GM19035 (cell line): Measurements from ENCODE around the gene DLL3.

ENCODE experiments used
- ATAC-seq: cut with Tn5 transposase; IDR thresholded peaks from one replicate; pipeline ENCODE4 v1.9.1; 2021; ENCODE audit not compliant: unreplicated experiment

Gene DLL3

GRCh38 chr19:39481229-39481545 is 17.6 kb upstream of the DLL3 start:
- ATAC-seq, result no peak

- no peak for ATAC-seq
Measured at GRCh38 chr19:39481676-39482075, 17.1 kb upstream of the DLL3 start.

- no peak for ATAC-seq
Measured at GRCh38 chr19:39483141-39483540, 15.6 kb upstream of the DLL3 start.

DNA sequence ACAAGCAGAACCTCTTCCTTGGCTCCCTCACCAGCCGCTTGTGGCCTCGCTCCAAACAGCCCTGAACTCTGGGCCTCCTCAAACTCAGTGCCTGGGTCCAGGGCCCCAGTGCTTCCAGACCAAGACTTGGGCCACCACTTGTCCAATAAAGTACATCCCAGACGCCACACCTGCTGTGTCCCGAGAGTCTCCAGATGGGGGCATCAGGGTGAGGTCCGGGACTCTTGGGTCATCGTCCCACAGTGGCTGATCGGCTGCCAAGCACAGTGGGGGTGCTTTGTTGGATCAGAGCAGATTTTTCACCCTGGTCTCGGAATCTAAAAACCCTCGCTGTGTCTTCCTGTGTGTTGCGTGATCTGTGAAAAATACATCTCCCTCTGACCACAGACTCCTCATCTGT is 9.0 kb upstream of the DLL3 start:
- ATAC-seq, result no peak

GRCh38 chr19:39492225-39492624 is 6.5 kb upstream of the DLL3 start:
- no peak for ATAC-seq

DNA sequence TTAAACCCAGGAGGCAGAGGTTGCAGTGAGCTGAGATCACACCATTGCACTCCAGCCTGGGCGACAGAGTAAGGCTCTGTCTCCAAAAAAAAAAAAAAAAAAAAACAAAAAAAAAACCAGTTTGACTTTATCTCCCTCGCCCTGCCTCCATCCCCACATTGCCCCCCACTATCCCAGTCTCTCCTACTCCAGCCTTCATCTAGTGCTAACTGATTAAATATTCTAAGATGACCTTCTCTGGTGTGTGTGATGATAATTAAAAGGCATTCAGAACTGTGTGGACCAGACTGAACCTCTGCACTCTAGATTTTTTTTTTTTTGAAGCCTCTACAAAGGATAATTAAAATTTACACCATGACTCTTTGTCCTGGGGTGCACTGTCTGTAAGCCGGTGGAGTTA is 6.0 kb upstream of the DLL3 start:
- no peak for ATAC-seq

DNA sequence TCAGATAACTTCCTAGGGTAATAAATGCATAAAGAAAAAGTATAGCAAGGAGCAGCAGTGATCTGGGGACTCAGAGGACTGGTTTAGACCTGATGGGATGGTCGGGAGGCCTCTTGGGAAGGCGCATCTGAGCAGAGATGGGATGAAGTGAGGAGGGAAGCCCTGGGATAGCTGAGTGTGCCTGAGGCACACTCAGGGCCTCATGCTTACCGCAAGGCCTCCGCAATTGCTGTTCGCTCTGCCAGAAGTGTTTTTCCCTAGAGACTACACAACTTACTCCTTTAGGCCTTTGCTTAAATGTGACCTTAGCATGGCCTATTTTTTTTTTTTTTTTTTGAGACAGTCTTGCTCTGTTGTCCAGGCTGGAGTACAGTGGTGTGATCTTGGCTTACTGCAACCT is 4.1 kb upstream of the DLL3 start:
- ATAC-seq, result no peak

DNA sequence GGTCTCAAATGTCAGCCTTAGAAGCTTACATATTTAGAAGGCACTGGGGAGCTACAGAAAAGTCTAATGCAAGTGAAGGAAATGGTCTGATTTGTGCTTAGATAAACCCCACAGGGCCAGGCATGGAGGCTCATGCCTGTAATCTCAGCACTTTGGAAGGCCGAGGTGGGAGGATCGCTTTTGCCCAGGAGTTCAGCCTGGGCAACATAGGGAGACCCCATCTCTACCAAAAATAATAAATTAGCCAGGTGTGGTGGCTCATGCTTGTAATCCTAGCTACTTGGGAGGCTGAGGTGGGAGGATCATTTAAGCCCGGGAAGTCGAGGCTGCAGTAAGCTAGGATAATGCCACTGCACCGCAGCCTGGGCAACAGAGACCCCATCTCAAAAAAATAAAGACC is 2.7 kb upstream of the DLL3 start:
- ATAC-seq, result no peak

DNA sequence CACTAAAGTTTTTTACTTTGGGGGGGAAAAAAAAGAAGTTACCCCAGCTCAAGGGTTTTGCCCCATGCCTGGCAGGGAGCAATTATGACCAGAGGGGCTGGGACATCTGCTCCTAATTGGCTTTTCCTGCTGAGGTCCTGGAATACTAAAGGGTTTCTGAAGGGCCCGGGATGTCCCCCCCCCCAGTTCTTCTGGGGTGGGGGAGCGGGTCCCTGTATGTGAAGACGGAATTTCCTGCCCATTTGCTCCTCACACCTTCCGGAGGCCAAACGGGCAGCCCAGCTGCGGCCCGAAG is 1.1 kb upstream of the DLL3 start:
- no peak for ATAC-seq

DNA sequence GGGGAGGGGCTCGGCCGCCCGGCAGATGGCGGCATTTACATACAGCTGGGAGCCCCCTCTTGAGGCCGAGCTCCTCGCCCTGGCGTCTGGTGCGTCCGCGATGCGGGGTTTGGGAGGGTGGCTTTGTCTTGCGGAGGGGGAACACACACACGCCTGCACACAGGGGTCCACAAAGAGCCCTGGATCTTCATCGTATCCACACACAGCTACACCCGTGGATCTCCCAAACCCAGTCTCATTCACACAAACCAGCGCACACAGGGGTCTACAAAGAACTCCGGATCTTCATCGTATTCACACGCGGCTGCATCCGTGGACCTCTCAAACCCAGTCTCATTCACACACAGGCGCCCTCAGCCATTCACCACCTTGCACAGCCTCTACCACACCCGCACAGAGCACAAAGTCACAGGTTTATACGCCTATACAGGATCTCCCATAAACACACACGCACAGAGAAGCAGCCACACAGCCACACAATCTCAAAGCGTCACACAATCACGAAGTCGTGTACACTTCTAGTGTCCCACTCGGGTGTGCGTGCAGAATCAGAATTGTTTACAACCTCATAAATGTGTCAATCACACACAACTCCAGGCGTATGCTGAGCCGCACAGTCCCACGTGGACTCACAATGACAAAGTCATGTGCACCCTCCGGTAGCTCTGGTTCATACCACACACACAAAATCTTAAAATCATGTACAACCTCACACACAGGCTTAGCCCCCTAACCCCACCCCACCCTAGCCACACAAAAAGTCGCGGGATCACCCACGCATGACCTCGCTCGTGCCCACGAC is 550 bp upstream of the DLL3 start:
- ATAC-seq, result no peak

- ATAC-seq, result no peak
Measured at GRCh38 chr19:39499932-39500331, 1.2 kb downstream of the DLL3 start.

GRCh38 chr19:39500543-39500942 is 1.8 kb downstream of the DLL3 start:
- ATAC-seq, result no peak

DNA sequence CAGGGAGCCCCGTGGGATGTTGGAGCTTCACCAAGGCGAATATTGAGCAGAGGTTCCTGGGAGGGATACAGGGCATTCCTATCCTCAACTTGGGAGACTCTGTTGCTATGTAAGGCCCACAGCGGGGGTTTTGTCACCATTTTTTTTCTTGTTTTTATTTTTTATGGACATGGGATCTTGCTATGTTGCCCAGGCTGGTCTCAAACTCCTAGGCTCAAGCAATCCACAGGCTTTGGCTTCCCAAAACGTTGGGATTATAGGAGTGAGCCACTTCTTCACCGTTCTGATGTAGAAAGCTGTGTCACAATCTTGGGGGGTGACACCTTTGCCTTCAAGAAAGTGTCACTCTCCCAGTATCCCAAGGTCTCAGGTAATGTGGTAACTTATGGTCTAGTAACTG is 2.6 kb downstream of the DLL3 start:
- no peak for ATAC-seq

DNA sequence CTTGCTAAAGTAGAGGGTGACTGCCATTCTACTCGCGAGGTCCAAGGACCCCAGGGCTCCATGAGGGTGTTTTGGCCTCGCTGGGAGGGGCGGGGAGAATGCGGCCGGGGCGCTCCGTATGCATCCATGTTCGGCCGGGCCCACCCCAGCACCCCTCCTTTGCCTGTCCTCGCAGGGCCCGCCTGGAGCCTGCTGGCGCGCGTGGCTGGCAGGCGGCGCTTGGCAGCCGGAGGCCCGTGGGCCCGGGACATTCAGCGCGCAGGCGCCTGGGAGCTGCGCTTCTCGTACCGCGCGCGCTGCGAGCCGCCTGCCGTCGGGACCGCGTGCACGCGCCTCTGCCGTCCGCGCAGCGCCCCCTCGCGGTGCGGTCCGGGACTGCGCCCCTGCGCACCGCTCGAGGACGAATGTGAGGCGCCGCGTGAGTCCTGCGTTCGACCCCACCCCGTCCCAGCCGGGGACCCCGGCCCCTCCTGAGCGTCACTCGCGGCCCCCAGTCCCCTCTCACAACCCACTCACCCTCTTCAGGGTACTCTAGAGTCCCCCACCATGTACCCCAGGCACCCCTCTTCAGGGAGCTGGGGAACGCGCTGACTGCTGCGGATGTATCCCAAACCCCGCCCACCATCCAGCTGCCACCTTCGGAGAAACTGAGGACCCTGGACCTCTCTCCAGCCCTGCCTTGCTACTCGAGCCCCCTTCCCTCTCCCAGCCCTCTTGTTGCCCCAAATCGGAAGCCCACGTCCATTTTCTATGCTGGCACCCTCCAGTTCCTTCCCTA is 4.1 kb downstream of the DLL3 start:
- ATAC-seq, result no peak

DNA sequence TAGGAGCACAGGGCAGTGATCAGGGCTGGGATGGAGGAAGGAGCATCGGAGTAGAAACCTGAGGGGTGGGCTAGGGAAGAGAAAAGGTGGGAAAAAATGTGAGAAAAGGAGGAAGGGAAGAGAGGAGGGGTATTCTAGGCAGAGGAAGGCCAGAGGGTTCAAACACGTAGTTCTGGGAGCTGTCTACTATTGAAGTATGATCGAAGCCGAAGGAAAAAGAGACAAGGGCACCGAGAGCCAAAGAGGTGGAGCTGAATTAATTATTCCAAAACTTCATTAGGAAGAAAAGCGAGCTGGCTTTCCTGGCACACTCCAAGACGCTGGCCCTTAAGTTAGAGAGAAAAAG is 7.8 kb downstream of the DLL3 start:
- ATAC-seq, result no peak

GRCh38 chr19:39506944-39507714 is 8.4 kb downstream of the DLL3 start:
- no peak for ATAC-seq

DNA sequence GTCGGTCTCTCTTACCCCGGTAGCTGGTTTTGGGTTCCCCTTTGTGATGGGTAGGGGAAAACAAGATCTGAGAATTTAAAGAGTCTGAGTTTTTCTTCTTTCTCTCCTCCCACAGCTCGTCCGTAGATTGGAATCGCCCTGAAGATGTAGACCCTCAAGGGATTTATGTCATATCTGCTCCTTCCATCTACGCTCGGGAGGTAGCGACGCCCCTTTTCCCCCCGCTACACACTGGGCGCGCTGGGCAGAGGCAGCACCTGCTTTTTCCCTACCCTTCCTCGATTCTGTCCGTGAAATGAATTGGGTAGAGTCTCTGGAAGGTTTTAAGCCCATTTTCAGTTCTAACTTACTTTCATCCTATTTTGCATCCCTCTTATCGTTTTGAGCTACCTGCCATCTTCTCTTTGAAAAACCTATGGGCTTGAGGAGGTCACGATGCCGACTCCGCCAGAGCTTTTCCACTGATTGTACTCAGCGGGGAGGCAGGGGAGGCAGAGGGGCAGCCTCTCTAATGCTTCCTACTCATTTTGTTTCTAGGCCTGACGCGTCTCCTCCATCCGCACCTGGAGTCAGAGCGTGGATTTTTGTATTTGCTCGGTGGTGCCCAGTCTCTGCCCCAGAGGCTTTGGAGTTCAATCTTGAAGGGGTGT is 9.1 kb downstream of the DLL3 start:
- ATAC-seq, result no peak

- no peak for ATAC-seq
Measured at GRCh38 chr19:39508629-39509028, 9.9 kb downstream of the DLL3 start.

GRCh38 chr19:39509233-39509632 is 10.5 kb downstream of the DLL3 start:
- no peak for ATAC-seq

DNA sequence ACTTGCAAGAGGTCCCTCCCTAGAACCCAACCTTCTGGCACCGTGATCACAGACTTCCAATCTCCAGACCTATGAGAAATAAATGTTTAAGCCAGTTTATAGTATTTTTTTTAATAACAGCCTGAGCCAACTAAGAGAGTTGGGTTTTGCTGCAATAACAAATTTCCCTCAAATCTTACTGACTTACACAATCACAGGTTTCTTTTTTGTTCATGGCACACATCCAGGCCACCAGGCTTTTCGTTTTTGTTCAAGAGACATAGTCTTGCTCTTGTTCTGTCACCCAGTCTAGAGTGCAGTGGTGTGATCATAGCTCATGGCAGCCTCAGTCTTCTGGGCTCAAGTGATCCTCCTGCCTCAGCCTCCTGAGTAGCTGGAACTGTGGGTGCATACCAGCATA is 14.2 kb downstream of the DLL3 start:
- ATAC-seq, result no peak

DNA sequence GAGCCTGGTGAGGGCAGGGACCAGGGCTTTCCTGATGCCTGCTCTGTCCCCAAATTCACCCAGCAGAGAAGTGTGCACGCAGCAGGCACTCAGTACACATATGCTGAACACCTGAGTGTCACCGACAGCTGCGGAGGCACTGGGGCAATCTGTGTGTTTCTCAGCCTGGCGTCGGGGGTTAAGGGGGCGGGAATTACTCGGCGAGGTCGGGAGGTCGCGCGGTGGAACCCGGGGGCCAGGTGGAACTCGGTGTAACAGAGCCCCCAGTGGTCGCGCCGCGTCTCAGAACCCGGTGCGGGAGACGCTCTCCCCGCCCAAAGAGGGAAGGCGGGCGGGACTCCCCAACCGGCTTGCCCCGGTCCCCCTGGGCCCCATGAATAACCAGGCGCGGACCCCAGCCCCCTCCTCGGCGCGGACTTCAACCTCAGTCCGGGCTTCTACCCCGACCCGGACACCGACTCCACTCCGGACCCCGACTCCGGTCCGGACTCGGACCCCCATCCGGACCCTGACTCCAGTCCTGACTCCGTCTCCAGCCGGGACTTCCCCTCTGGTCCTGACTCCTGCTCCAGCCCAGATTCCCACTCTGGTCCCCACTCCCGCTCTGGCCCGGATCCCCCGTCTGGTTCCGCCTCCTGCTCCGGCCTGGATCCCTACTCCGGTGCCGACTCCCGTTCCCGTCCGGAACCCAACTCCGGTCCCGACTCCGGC is 16.2 kb downstream of the DLL3 start, which contains the start of gene SELENOV:
Gene SELENOV (plus strand): TSS at position 300 of the 711 bp plus-strand sequence. CDS start 74 bp downstream, at position 374.
- no peak for ATAC-seq
